Muscle of leg (tissue), 11 donors: ENCODE results near the gene MOB3A. TPM values are rescaled to one million over a fixed set of nuclear protein-coding genes. Genes with fewer than 3 reads are reported as not detected.

Experiments used
- DNase-seq: peaks from one replicate; pipeline ENCODE4 v3.0.0; 2013
- H3K27ac ChIP-seq: one replicate; pipeline ENCODE4 v1.5.1; 2013; ENCODE audit warnings: mild to moderate bottlenecking, low read length, control low read depth
- H3K27me3 ChIP-seq: one replicate; pipeline ENCODE4 v1.6.1; 2013; ENCODE audit warnings: low read length; ENCODE audit not compliant: control insufficient read depth, insufficient read depth
- H3K36me3 ChIP-seq: one replicate; pipeline ENCODE4 v1.6.1; 2013; ENCODE audit warnings: low read length; ENCODE audit not compliant: control insufficient read depth, insufficient read depth
- H3K4me1 ChIP-seq: one replicate; pipeline ENCODE4 v1.6.1; 2013; ENCODE audit warnings: low read length; ENCODE audit not compliant: control insufficient read depth, insufficient read depth
- H3K4me3 ChIP-seq: one replicate; pipeline ENCODE4 v1.5.1; 2013; ENCODE audit warnings: low read length, control low read depth
- H3K9me3 ChIP-seq: replicated peaks from 2 replicates; pipeline ENCODE4 v1.6.1; 2013; ENCODE audit warnings: low read depth, low read length; ENCODE audit not compliant: control insufficient read depth
- WGBS: methylation state at CpG from one replicate; pipeline ENCODE4 v1.1.5; 2013; ENCODE audit warnings: missing lambda C conversion rate; ENCODE audit not compliant: insufficient coverage; 5-methylcytosine and 5-hydroxymethylcytosine counted together
- polyA plus RNA-seq, 8 donors: library from polyadenylated mRNA; unstranded; fragments of 120-200 nt; gene quantifications; one replicate each; pipeline versions ENCODE4 v1.2.1 to v1.2.3, GENCODE V29; 2013; ENCODE audit warnings: inconsistent platforms in 1 of 8, low replicate concordance in 1 of 8; ENCODE audit not compliant: insufficient read length in 8 of 8, insufficient read depth in 1 of 8
- total RNA-seq: library from RNA; stranded (reverse); fragments of 120-200 nt; gene quantifications from one replicate; pipeline ENCODE4 v1.2.4, GENCODE V29; 2013

Gene MOB3A
- total and polyA plus RNA-seq, 9 donors: 7.4 to 22.1 (median 17.2) TPM

DNA sequence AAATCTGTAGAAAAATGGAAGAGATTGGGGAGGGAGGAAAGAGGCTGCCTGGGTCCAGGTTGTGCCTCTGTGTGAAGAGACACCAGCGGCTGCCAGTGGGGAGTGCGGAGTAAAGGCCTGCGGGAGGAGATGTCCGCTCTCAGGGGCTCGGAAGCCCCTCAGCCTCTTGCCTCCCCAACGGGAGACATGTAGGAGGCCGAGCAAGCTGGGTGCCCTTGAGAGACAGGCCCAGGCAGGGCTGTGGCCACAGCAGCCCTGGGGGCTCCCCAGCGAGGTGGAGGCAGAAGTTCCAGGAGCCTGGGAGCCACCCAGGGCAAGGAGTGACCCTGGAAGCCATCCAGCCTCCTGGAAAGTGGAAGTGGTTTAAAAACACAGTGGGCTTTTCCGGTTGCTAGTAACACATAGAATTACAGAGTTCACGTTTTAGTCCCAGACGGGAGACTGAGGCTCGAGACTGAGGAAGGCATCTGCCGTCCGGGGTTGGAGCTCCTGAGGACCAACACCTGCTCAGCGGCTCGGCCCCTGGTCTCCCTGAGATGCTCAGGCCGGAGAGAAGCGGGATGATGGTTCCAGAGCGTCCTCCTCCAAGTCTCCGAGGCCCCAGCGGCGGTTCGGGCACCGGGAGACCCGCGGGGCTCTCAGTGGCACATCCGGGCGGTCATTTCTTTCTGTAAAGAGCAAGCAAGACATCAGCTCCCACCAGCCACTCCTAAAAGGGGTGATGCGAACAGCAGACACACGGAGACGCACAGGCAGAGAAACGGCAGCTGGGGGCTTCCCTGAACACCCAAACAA is 23.2 kb downstream of the MOB3A start:
- WGBS: 86% methylated on average over 25 of the region's 32 CpGs
- Histone ChIP-seq H3K9me3 (no peaks in the 10 kb centered on the region), H3K4me3 (no peak overlapping the region), H3K36me3 (peaks cover 50% of the 10 kb centered on the region), H3K4me1 (peaks cover 2% of the 10 kb centered on the region), H3K27ac (no peak overlapping the region), H3K27me3 (no peaks in the 10 kb centered on the region)
- DNase-seq: no peak

DNA sequence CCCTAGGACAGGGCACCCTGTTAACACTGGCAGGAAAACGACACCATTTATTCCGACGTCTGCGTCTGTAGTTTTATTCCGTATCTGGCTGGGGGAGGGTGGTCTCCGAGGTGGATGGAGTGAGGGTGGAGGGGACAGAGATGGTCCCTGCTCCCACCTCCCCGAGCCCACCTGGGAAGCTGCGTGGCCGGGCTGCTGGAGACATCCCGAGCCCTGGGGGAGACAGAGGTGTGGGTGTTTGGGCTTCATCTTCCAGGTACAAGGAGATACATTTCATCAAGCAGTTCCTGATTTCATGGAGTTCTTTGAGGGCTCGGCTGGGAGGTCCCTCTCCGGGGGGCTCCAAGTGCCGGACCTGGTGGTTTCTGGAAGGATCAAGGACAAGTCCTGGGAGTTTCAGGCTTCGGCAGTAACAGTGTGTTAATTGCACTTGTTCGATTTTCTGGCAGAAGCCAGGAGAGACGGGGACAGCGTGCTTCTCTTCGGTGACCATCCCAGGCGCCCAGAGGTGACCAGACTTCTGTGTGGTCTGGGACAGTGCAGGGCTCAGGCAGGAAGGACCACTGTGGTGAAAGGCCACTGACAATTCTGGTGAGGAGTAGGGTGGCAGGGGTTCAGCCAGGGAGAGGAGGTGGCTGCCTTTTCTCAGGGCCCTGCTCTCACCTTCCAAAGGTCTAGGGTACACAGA is 25.0 kb downstream of the MOB3A start:
- peaks cover 2% of the 10 kb centered on the region for H3K4me1 ChIP-seq
- H3K27ac ChIP-seq: no peak overlapping the region
- 76% methylated on average over 13 of the region's 19 CpGs for WGBS
- no peak overlapping the region for H3K4me3 ChIP-seq
- DNase-seq: no peak
- H3K27me3 ChIP-seq: no peaks in the 10 kb centered on the region
- H3K9me3 ChIP-seq: no peaks in the 10 kb centered on the region
- H3K36me3 ChIP-seq: peaks cover 33% of the 10 kb centered on the region

DNA sequence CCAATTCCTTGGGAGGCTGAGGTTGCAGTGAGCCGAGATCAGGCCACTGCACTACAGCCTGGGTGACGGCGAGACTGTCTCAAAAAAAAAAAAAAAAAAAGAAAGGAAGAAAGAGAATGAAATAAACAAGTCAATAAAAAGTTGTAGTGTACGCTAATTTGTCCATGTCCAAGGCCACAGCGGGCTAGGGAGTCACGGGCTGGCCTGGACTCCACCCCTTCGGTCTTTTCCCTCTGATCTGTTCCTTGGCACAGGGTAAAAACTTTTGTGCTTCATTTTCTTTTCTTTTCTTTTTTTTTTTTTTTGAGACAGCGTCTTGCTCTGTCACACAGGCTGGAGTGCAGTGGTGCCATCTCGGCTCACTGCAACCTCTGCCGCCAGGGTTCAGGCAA is 25.7 kb downstream of the MOB3A start:
- H3K36me3 ChIP-seq: peaks cover 28% of the 10 kb centered on the region
- no peak overlapping the region for H3K27ac ChIP-seq
- H3K27me3 ChIP-seq: no peaks in the 10 kb centered on the region
- H3K4me3 ChIP-seq: no peak overlapping the region
- WGBS: 87% methylated on average over 7 of the region's 10 CpGs
- peaks cover 2% of the 10 kb centered on the region for H3K4me1 ChIP-seq
- no peak for DNase-seq
- H3K9me3 ChIP-seq: no peaks in the 10 kb centered on the region

DNA sequence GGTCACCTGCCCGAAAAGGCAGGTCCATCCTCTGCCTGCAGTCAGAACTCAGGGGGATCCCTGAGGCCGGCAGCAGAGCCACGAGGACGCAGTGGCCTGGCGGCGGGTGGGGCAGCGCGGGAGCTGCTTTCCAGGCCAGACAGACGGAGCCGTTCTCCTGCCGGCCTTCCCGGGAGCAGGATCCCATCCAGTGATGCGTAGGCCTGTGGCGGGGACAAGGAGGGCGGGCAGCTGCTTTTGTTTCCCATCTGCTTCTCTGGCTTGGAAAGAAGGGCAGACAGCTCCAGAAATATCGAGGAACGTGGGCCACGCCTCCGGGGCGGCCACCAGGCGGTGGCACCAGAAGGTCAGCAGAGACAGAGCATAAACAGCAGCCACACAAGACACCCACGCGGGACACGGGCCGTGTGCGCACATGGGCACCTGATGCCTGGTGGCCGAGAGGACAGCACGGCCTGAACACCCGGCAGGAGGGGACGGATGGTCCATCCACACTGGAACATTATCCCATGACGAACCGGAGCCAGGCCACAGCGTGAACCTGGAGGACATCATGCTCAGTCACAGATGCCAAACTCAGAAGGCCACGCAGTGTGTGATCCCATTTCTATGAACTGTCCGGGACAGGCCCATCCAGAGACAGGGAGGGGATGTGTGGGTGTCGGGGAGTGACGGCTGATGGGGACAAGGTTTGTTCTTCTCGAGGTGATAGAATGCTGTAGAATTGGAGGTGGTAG is 31.2 kb downstream of the MOB3A start:
- H3K27ac ChIP-seq: peak overlapping the region; percentile 91
- H3K36me3 ChIP-seq: no peaks in the 10 kb centered on the region
- H3K27me3 ChIP-seq: no peaks in the 10 kb centered on the region
- H3K4me3 ChIP-seq: no peak overlapping the region
- DNase-seq: peak; percentile 75
- H3K9me3 ChIP-seq: no peaks in the 10 kb centered on the region
- WGBS: 68% methylated on average over 35 of the region's 38 CpGs
- H3K4me1 ChIP-seq: peaks cover 43% of the 10 kb centered on the region

DNA sequence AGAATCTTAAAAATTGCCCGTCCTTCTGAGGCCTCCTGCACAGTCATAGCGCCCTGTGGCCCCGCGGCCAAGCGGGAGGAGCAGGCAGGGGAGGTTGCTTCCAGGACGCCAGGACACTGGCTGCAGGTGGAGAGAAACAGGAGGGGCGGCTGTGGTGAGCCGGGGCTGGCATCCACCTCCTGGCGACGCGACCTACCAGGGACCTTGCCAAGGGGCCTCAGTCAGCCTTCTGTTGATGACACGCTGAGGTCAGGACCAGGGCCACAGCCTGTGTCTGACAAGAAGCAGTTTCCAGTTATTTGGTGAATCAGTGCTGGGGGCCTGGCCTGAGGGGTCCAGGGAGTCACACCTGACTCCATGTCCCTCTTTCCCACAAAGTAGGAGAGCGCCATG is 31.7 kb downstream of the MOB3A start:
- Histone ChIP-seq H3K27ac (peak overlapping the region; percentile 91), H3K4me3 (no peak overlapping the region), H3K36me3 (no peaks in the 10 kb centered on the region), H3K27me3 (no peaks in the 10 kb centered on the region), H3K4me1 (peaks cover 46% of the 10 kb centered on the region), H3K9me3 (no peaks in the 10 kb centered on the region)
- WGBS: 78% methylated on average over 11 of the region's 13 CpGs
- peak; percentile 19 for DNase-seq

DNA sequence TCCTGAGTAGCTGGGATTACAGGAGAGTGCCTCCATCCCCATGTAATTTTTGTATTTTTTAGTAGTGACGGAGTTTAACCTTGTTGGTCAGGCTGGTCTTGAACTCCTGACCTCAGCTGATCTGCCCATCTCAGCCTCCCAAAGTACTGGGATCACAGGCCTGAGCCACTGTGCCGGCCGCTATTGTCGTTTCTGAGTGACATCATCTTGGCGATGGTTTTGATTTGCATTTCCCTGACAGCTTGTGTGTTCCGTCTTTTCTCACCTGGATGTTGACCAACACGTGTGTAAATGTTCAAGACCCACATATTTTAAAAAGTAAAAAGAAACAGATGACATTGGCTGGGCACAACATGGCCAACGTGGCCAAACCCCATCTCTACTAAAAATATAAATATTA is 32.3 kb downstream of the MOB3A start:
- 83% methylated on average over 4 of the region's 8 CpGs for WGBS
- H3K27ac ChIP-seq: peak overlapping the region; percentile 91
- DNase-seq: peak; percentile 8

DNA sequence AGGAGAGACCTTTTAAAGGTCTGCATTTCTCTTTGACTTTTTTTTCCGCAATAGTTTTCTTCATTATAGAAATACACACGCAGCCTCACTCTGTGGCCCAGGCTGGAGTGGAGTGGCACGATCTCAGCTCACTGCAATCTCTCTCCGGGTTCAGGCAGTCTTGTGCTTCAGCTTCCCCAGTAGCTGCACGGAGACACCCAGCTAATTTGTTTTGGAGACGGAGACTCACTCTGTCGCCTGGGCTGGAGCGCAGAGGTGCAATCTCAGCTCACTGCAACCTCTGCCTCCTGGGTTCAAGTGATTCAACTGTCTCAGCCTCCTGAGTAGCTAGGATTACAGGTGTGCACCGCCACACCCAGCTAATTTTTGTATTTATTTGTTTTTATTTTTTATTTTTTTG is 33.4 kb downstream of the MOB3A start:
- 43% methylated on average over 8 of the region's 9 CpGs for WGBS
- Histone ChIP-seq H3K9me3 (no peaks in the 10 kb centered on the region), H3K36me3 (no peaks in the 10 kb centered on the region), H3K4me3 (no peak overlapping the region), H3K27ac (peak overlapping the region; percentile 94), H3K4me1 (peaks cover 50% of the 10 kb centered on the region), H3K27me3 (no peaks in the 10 kb centered on the region)
- DNase-seq: no peak

More for the DNA sequence above, 32.3 kb downstream of the MOB3A start:
- Histone ChIP-seq H3K4me3 (no peak overlapping the region), H3K4me1 (peaks cover 50% of the 10 kb centered on the region), H3K9me3 (no peaks in the 10 kb centered on the region), H3K36me3 (no peaks in the 10 kb centered on the region), H3K27me3 (no peaks in the 10 kb centered on the region)

DNA sequence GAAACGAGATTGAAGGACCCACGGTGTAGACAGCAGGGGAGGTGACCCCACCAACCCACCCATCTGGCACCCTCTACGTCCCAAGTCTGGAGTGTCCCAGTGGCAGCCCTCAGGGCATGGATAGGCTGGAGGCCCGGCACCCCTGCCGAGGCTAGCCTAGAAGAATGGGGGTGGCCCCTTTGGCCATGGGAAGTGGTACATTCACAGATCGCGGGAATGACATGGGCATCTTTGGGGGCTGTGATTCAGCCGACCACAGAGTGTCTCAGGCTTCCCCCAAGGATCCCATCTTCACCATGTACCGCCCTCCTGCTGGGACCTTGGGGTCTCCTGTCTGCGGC is 33.8 kb downstream of the MOB3A start:
- Histone ChIP-seq H3K27me3 (no peaks in the 10 kb centered on the region), H3K4me3 (peak overlapping the region; percentile 81), H3K9me3 (no peaks in the 10 kb centered on the region), H3K36me3 (no peaks in the 10 kb centered on the region), H3K27ac (peak overlapping the region; percentile 94), H3K4me1 (peaks cover 50% of the 10 kb centered on the region)
- WGBS: 61% methylated on average over 5 of the region's 10 CpGs
- DNase-seq: no peak

DNA sequence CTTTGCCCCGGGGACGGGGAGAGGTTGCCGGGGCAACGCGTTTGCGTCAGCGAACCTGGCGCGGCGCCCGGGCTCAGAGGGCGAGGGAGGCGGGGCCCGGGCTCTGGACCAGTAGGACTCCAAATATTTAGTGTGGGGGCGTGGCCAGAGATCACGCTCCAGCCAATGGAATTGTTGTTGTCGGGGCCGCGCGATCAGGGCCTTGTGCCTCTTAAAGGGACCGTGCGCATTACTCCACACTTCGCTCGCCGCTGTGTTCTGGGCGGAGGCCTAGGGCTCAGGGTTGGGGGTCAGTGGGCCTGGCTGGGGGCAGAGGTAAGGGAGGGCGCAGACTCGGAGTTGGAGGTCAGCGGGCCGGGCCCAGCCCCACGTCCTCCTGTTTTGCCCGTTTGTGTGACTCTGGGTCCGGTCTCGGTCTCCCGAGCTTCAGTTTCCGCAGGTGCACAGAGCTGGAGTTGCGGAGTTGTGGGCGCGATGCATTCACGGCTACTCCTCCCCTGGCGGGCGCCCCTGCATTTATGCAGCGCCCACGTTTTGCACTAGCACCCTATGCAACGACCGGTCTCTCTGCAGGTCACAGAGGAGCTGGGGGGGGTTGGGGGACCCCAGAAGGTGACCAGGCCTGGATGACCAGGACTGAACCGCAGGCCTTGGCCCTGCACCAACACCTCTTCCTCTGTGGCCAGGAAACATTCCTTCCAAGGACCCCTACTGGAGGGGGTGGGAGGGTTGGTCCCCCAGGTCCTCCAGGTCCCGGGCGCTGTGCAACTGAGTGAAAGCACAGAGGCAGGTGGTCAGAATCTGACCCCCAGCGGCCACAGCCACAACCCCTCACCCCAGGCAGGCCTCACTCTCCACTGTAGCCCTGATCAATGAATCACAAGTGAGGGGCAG is 34.4 kb downstream of the MOB3A start:
- Histone ChIP-seq H3K27ac (peak overlapping the region; percentile 96), H3K27me3 (no peaks in the 10 kb centered on the region), H3K36me3 (no peaks in the 10 kb centered on the region), H3K4me3 (peak overlapping the region; percentile 81), H3K9me3 (no peaks in the 10 kb centered on the region), H3K4me1 (peaks cover 54% of the 10 kb centered on the region)
- WGBS: 1% methylated on average over 41 of the region's 50 CpGs
- peak; percentile 99 for DNase-seq
